Panc1 (cell line): ENCODE results near the gene PIAS1. TPM values are rescaled to one million over a fixed set of nuclear protein-coding genes. Genes with fewer than 3 reads are reported as not detected.

Source experiments
- ATAC-seq: fragments of 200-7000 bp; cut with Tn5 transposase; 2 replicates; pipeline ENCODE4 v1.9.1; 2020; ENCODE audit warnings: mild to moderate bottlenecking, moderate library complexity
- BruUV-seq: library from RNA; stranded (reverse); fragments of 400-500 nt; replicated peaks from 2 replicates; lab custom pipeline; 2021; lab: Mats Ljungman, UMichigan
- CTCF ChIA-PET: fragments of 300-600 bp; sonication (Branson Sonifier 250); formaldehyde crosslinking; loops from one replicate; lab custom pipeline; 2022; ENCODE audit warnings: antibody characterized with exemption; lab: Charles Lee
- POLR2A ChIA-PET: fragments of 300-600 bp; sonication (Branson Sonifier 250); formaldehyde crosslinking; loops from one replicate; lab custom pipeline; 2022; ENCODE audit warnings: antibody characterized with exemption; lab: Charles Lee
- DNase-seq: peaks from one replicate; pipeline ENCODE4 v3.0.0-alpha.2; 2010; ENCODE audit warnings: low read depth, low spot score
- H3K27ac ChIP-seq: 2 replicates; pipeline ENCODE4 v1.5.1; 2011; ENCODE audit warnings: mild to moderate bottlenecking, low read length, inconsistent platforms
- H3K27me3 ChIP-seq: fragments of 200-500 bp; sonication (Bioruptor generic); 2 replicates; pipeline ENCODE4 v1.6.0; 2014; ENCODE audit warnings: low read length, inconsistent platforms; ENCODE audit not compliant: control insufficient read depth, insufficient read depth
- H3K36me3 ChIP-seq: fragments of 200-500 bp; sonication (Bioruptor generic); 2 replicates; pipeline ENCODE4 v1.5.1; 2014; ENCODE audit warnings: inconsistent platforms, mild to moderate bottlenecking, low read length, moderate library complexity; ENCODE audit not compliant: control insufficient read depth, insufficient read depth
- H3K4me1 ChIP-seq: 2 replicates; pipeline ENCODE4 v1.5.1; 2011; ENCODE audit warnings: inconsistent platforms, mild to moderate bottlenecking, low read length, moderate library complexity; ENCODE audit not compliant: control insufficient read depth, insufficient read depth
- H3K4me3 ChIP-seq, 2 experiments: 2 replicates each; pipeline ENCODE4 v1.5.1; 2011 to 2012; ENCODE audit warnings: low read depth in 2 of 2, low read length in 2 of 2, mild to moderate bottlenecking in 2 of 2, inconsistent platforms in 1 of 2, moderate library complexity in 1 of 2
- H3K9me3 ChIP-seq: fragments of 200-500 bp; sonication (Bioruptor generic); 2 replicates; pipeline ENCODE4 v1.5.1; 2014; ENCODE audit warnings: low read depth, mild to moderate bottlenecking, inconsistent platforms, low read length, moderate library complexity; ENCODE audit not compliant: control insufficient read depth, insufficient read depth
- POLR2AphosphoS5 ChIP-seq: IDR thresholded peaks from 2 replicates; pipeline ENCODE4 v1.6.1; 2012; ENCODE audit warnings: mild to moderate bottlenecking, low read depth, low read length, moderate library complexity
- SIN3A ChIP-seq: IDR thresholded peaks from 2 replicates; pipeline ENCODE4 v1.6.1; 2012; ENCODE audit warnings: low read depth, mild to moderate bottlenecking, low read length, moderate library complexity, borderline replicate concordance; ENCODE audit not compliant: insufficient read depth
- TCF7L2 ChIP-seq: IDR thresholded peaks from 2 replicates; pipeline ENCODE4 v1.6.1; 2011; ENCODE audit warnings: mild to moderate bottlenecking, low read depth, low read length, inconsistent platforms
- in situ Hi-C: cut with HindIII; loops from 2 replicates; pipeline ENCODE4 v1.10.0; 2016; ENCODE audit warnings: low sequenced_read_pairs, low pct_unique_long_range_greater_than_20kb
- intact Hi-C: fragments of 100-400 bp; cut with micrococcal nuclease; formaldehyde crosslinking; loops from one replicate; pipeline ENCODE4 v1.10.0; 2022; ENCODE audit not compliant: unreplicated experiment
- total RNA-seq: library from RNA; stranded (reverse); gene quantifications from one replicate; pipeline ENCODE4 v1.2.1, GENCODE V29; 2021; ENCODE audit not compliant: unreplicated experiment
- TF ChIP-seq, protein P1 (sequence below), 2 experiments: IDR thresholded peaks; 2 replicates each; pipeline ENCODE4 v1.6.1; 2011 to 2012; ENCODE audit warnings: low read depth in 2 of 2, control low read depth in 1 of 2, low read length in 1 of 2, mild to moderate bottlenecking in 1 of 2, moderate library complexity in 1 of 2; ENCODE audit not compliant: insufficient read depth in 1 of 2
- TF ChIP-seq, protein P2 (sequence below): fragments of 450-650 bp; IDR thresholded peaks from 2 replicates; pipeline ENCODE4 v1.5.1; 2017; ENCODE audit warnings: mild to moderate bottlenecking

The PIAS1 gene
- total RNA-seq, 1 experiment from 2014 or later: 44.5 TPM

DNA sequence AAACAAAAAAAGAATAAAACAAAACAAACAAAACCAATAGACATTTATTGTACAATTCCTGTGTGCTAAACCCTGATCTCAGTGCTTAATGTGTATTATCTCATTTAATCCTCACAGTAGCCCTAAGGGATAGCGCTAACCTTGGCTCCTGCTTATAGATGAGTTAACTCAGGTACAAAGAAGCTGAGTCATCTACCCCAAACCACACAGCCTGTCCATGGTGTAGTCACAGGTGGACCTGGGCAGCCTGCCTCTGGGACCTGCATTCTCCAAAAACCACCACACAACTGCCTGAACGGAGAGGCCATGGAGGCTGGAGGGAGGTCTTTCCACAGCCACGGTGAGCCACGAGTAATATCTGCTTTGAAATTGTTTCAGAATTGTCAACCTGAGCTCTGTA is 180.9 kb downstream of the PIAS1 start:
- intact Hi-C loops: no loop called here
- DNase-seq (no peak), ATAC-seq (no peak)
- no peak overlapping the region for H3K27ac ChIP-seq
- TF ChIP-seq SIN3A (no peak), POLR2AphosphoS5 (no peak), TCF7L2 (no peak)
- TF ChIP-seq, protein P1, sequence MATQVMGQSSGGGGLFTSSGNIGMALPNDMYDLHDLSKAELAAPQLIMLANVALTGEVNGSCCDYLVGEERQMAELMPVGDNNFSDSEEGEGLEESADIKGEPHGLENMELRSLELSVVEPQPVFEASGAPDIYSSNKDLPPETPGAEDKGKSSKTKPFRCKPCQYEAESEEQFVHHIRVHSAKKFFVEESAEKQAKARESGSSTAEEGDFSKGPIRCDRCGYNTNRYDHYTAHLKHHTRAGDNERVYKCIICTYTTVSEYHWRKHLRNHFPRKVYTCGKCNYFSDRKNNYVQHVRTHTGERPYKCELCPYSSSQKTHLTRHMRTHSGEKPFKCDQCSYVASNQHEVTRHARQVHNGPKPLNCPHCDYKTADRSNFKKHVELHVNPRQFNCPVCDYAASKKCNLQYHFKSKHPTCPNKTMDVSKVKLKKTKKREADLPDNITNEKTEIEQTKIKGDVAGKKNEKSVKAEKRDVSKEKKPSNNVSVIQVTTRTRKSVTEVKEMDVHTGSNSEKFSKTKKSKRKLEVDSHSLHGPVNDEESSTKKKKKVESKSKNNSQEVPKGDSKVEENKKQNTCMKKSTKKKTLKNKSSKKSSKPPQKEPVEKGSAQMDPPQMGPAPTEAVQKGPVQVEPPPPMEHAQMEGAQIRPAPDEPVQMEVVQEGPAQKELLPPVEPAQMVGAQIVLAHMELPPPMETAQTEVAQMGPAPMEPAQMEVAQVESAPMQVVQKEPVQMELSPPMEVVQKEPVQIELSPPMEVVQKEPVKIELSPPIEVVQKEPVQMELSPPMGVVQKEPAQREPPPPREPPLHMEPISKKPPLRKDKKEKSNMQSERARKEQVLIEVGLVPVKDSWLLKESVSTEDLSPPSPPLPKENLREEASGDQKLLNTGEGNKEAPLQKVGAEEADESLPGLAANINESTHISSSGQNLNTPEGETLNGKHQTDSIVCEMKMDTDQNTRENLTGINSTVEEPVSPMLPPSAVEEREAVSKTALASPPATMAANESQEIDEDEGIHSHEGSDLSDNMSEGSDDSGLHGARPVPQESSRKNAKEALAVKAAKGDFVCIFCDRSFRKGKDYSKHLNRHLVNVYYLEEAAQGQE (IDR thresholded peaks at IDR 0.05; ENCODE audit: insufficient read depth in 1 of 2, low read depth in 2 of 2, low read length in 1 of 2): no peak
- TF ChIP-seq, protein P2, sequence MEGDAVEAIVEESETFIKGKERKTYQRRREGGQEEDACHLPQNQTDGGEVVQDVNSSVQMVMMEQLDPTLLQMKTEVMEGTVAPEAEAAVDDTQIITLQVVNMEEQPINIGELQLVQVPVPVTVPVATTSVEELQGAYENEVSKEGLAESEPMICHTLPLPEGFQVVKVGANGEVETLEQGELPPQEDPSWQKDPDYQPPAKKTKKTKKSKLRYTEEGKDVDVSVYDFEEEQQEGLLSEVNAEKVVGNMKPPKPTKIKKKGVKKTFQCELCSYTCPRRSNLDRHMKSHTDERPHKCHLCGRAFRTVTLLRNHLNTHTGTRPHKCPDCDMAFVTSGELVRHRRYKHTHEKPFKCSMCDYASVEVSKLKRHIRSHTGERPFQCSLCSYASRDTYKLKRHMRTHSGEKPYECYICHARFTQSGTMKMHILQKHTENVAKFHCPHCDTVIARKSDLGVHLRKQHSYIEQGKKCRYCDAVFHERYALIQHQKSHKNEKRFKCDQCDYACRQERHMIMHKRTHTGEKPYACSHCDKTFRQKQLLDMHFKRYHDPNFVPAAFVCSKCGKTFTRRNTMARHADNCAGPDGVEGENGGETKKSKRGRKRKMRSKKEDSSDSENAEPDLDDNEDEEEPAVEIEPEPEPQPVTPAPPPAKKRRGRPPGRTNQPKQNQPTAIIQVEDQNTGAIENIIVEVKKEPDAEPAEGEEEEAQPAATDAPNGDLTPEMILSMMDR: no peak
- no peaks in the 10 kb centered on the region for H3K27me3 ChIP-seq
- no peaks in the 10 kb centered on the region for H3K9me3 ChIP-seq
- CTCF ChIA-PET: no interaction called here
- no TSS peak for BruUV-seq
- in situ Hi-C loops: no loop called here
- H3K4me1 ChIP-seq: peaks cover 6% of the 10 kb centered on the region
- POLR2A ChIA-PET: interaction anchor here (0.6 kb wide), 1 partner anchor 48 kb away, joined by 11 read pairs; no protein-coding TSS in a partner anchor
- no peak overlapping the region for H3K4me3 ChIP-seq
- H3K36me3 ChIP-seq: no peaks in the 10 kb centered on the region

DNA sequence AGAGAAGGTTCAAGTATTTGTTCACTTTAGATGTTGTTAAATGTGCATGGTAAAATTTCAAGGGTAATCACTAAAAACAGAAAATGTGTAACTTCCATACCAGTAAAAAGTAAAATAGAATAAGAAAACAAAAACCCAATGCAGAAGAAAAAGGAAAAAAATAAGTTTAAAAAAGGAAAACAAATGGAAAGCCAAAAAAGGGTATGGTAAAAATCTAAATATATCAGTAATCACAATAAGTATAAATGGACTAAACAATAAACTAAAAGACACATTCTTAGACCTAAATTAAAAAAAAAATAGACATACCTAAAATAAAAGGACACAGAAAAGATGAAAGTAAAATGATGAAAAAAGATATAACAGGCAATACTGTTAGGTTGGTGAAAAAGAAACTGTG is 184.9 kb downstream of the PIAS1 start:
- no TSS peak for BruUV-seq
- no peak for DNase-seq
- no peak for TF ChIP-seq POLR2AphosphoS5
- no peak for TF ChIP-seq TCF7L2
- TF ChIP-seq, protein P2: no peak
- no peak for TF ChIP-seq SIN3A
- TF ChIP-seq, protein P1 (IDR thresholded peaks at IDR 0.05; ENCODE audit: insufficient read depth in 1 of 2, low read depth in 2 of 2, low read length in 1 of 2): no peak
- H3K4me1 ChIP-seq: no peaks in the 10 kb centered on the region
- H3K9me3 ChIP-seq: 0 out of 2 replicates have a peak, but pooled peaks cover under 1% of the 10 kb centered on the region
- H3K27ac ChIP-seq: no peak overlapping the region
- CTCF ChIA-PET: no interaction called here
- ATAC-seq: no peak
- intact Hi-C loops: no loop called here
- no peaks in the 10 kb centered on the region for H3K36me3 ChIP-seq
- POLR2A ChIA-PET: no interaction called here
- no peaks in the 10 kb centered on the region for H3K27me3 ChIP-seq
- in situ Hi-C loops: no loop called here
- no peak overlapping the region for H3K4me3 ChIP-seq
